GM12878 (cell line): ENCODE measurements around the gene PJA2. TPM values are rescaled to one million over a fixed set of nuclear protein-coding genes. Genes with fewer than 3 reads are reported as not detected.
A peak's percentile ranks its signal among the peaks of the same experiment; 100 is the strongest.

Experiments used
- CEBPZ ChIP-seq: fragments of 150-350 bp; IDR thresholded peaks from 2 replicates; pipeline ENCODE4 v1.6.1; 2016; ENCODE audit warnings: low read depth, low read length
- HDAC2 ChIP-seq: fragments of 200-600 bp; sonication (generic); IDR thresholded peaks from 2 replicates; pipeline ENCODE4 v1.6.1; 2017
- HDAC6 ChIP-seq: fragments of 200-600 bp; sonication (generic); IDR thresholded peaks from one replicate; pipeline ENCODE4 v1.8.0; 2017; ENCODE audit warnings: antibody characterized with exemption; ENCODE audit not compliant: unreplicated experiment
- KAT2A ChIP-seq: conservative IDR thresholded peaks from 2 replicates; pipeline ENCODE4 v1.6.1; 2011; ENCODE audit warnings: low read depth, low read length; ENCODE audit not compliant: control insufficient read depth
- NFYB ChIP-seq: IDR thresholded peaks from 2 replicates; pipeline ENCODE4 v1.6.1; 2011; ENCODE audit warnings: low read depth, mild to moderate bottlenecking, low read length, improper control_type of control experiment, moderate library complexity; ENCODE audit not compliant: insufficient read depth
- PAX8 ChIP-seq: fragments of 450-650 bp; IDR thresholded peaks from 2 replicates; pipeline ENCODE4 v1.6.1; 2017; ENCODE audit warnings: mild to moderate bottlenecking, moderate library complexity
- POLR2AphosphoS2 ChIP-seq: IDR thresholded peaks from 2 replicates; pipeline ENCODE4 v1.6.1; 2011; ENCODE audit warnings: low read depth, mild to moderate bottlenecking, low read length, improper control_type of control experiment, moderate library complexity
- POLR2AphosphoS5 ChIP-seq: IDR thresholded peaks from 2 replicates; pipeline ENCODE4 v1.6.1; 2011; ENCODE audit warnings: mild to moderate bottlenecking, low read length, inconsistent platforms
- PRDM15 ChIP-seq: fragments of 450-650 bp; formaldehyde crosslinking; IDR thresholded peaks from 2 replicates; pipeline ENCODE4 v1.4.0; 2020; ENCODE audit warnings: mild to moderate bottlenecking, moderate library complexity
- SREBF1 ChIP-seq: IDR thresholded peaks from 2 replicates; pipeline ENCODE4 v1.6.1; 2012; ENCODE audit warnings: mild to moderate bottlenecking, low read length
- ZNF384 ChIP-seq: IDR thresholded peaks from 2 replicates; pipeline ENCODE4 v1.6.1; 2012; ENCODE audit warnings: low read depth, mild to moderate bottlenecking, low read length, improper control_type of control experiment, borderline replicate concordance
- ZNF592 ChIP-seq: fragments of 450-650 bp; IDR thresholded peaks from 2 replicates; pipeline ENCODE4 v1.6.1; 2017; ENCODE audit warnings: mild to moderate bottlenecking, moderate library complexity
- polyA plus RNA-seq, 11 experiments: library from polyadenylated mRNA; depleted of rRNA in 4 of 11; unstranded in 6 of 11; stranded (reverse) in 5 of 11; fragments of >200 nt; fragmentation: Nextera tagmentation in 4 of 11; fragmentation: Illumina TruSeq in 1 of 11; extraction: Ambion mirVana in 4 of 11; extraction: Trizol in 1 of 11; gene quantifications; 1 replicate in 1 of 11; 2 replicates in 10 of 11; pipeline versions ENCODE4 v1.2.1 to v1.2.3, GENCODE V29; 2011 to 2016; ENCODE audit warnings: inconsistent platforms in 2 of 11, missing spikeins in 2 of 11, low read depth in 1 of 11
- total RNA-seq, 4 experiments: library from RNA; depleted of rRNA in 3 of 4; stranded (reverse); fragments of >200 nt in 3 of 4; fragmentation: Illumina TruSeq in 1 of 4; extraction: Trizol in 1 of 4; gene quantifications; 2 replicates each; pipeline versions ENCODE4 v1.2.1 to v1.2.3, GENCODE V29; 2013 to 2021
- TF ChIP-seq, protein P1 (sequence below), 3 experiments: IDR thresholded peaks in 2 of 3; conservative IDR thresholded peaks in 1 of 3; 2 replicates each; pipeline ENCODE4 v1.5.1; 2011; ENCODE audit warnings: low read depth in 3 of 3, low read length in 3 of 3, mild to moderate bottlenecking in 3 of 3, control low read depth in 2 of 3, moderate library complexity in 2 of 3, inconsistent platforms in 1 of 3, mixed read lengths in 1 of 3; ENCODE audit not compliant: control insufficient read depth in 2 of 3, insufficient read depth in 1 of 3; ENCODE audit errors: extremely low read depth in 1 of 3

Gene PJA2
- total and polyA plus RNA-seq, 10 of the 15 experiments (the other 5 are each of a cell fraction or from before 2014, with no cell fraction given): 27.8 to 93.4 (median 47.8) TPM

GRCh38 chr5:109410389-109411148 lies 795 bp upstream of the PJA2 start (continued):
- TF ChIP-seq POLR2AphosphoS5 (peak; percentile 85), PRDM15 (CRISPR knock-in tag) (no peak), KAT2A (no peak), POLR2AphosphoS2 (peak; percentile 72; the same call in 1 of the 2 replicates), SREBF1 (0 out of 2 replicates have a peak, but pooled peaks have one; percentile 43), NFYB (no peak), CEBPZ (no peak), ZNF384 (peak; percentile 52; the same call in 1 of the 2 replicates), HDAC6 (no peak), ZNF592 (no peak), PAX8 (peak; percentile 90; the same call in 1 of the 2 replicates), HDAC2 (no peak)
- TF ChIP-seq, protein P1, sequence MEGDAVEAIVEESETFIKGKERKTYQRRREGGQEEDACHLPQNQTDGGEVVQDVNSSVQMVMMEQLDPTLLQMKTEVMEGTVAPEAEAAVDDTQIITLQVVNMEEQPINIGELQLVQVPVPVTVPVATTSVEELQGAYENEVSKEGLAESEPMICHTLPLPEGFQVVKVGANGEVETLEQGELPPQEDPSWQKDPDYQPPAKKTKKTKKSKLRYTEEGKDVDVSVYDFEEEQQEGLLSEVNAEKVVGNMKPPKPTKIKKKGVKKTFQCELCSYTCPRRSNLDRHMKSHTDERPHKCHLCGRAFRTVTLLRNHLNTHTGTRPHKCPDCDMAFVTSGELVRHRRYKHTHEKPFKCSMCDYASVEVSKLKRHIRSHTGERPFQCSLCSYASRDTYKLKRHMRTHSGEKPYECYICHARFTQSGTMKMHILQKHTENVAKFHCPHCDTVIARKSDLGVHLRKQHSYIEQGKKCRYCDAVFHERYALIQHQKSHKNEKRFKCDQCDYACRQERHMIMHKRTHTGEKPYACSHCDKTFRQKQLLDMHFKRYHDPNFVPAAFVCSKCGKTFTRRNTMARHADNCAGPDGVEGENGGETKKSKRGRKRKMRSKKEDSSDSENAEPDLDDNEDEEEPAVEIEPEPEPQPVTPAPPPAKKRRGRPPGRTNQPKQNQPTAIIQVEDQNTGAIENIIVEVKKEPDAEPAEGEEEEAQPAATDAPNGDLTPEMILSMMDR (IDR thresholded peaks at IDR 0.05 in 2 of 3, conservative IDR thresholded peaks at IDR 0.05 in 1 of 3; ENCODE audit: control insufficient read depth in 2 of 3, extremely low read depth in 1 of 3, insufficient read depth in 1 of 3, low read depth in 3 of 3, low read length in 3 of 3): no peak
